H1 (cell line): ENCODE results near the gene LYPD6. TPM values are rescaled to one million over a fixed set of nuclear protein-coding genes. Genes with fewer than 3 reads are reported as not detected.

Source experiments
- CTCF ChIA-PET: fragments of 300-600 bp; sonication (Branson Sonifier 250); formaldehyde crosslinking; loops from one replicate; lab custom pipeline; 2021; ENCODE audit not compliant: partially characterized antibody; lab: Charles Lee
- POLR2A ChIA-PET: fragments of 300-600 bp; sonication (Branson Sonifier 250); formaldehyde crosslinking; loops from one replicate; lab custom pipeline; 2021; ENCODE audit warnings: inconsistent platforms; ENCODE audit not compliant: partially characterized antibody; lab: Charles Lee
- DNase-seq, 2 experiments: peaks; one replicate each; pipeline versions ENCODE4 v3.0.0 to v3.0.0-alpha.2; 2010 to 2022; ENCODE audit warnings: low spot score in 2 of 2, low read depth in 1 of 2, mixed read lengths in 1 of 2
- FAIRE-seq: peaks from 2 replicates; lab custom pipeline; 2011; peaks lifted over from hg19 to GRCh38; lab: Jason Lieb, UNC
- H2AFZ ChIP-seq: 2 replicates; pipeline ENCODE4 v1.8.1; 2012; ENCODE audit warnings: low read length, inconsistent platforms
- H2AK5ac ChIP-seq: 2 replicates; pipeline ENCODE4 v1.6.1; 2013; ENCODE audit warnings: low read depth, low read length
- H2BK120ac ChIP-seq: replicated peaks from 2 replicates; pipeline ENCODE3; 2013; ENCODE audit warnings: low read depth, low read length, inconsistent platforms
- H2BK12ac ChIP-seq: 2 replicates; pipeline ENCODE4 v1.6.1; 2013; ENCODE audit warnings: low read depth, low read length
- H2BK15ac ChIP-seq: 2 replicates; pipeline ENCODE4 v1.6.1; 2013; ENCODE audit warnings: low read length
- H2BK20ac ChIP-seq: 2 replicates; pipeline ENCODE4 v1.6.1; 2013; ENCODE audit warnings: low read length
- H2BK5ac ChIP-seq: 2 replicates; pipeline ENCODE4 v1.6.1; 2013; ENCODE audit warnings: low read depth, low read length
- H3K14ac ChIP-seq: 2 replicates; pipeline ENCODE4 v1.6.1; 2013; ENCODE audit warnings: inconsistent platforms; ENCODE audit not compliant: insufficient read length
- H3K18ac ChIP-seq: 2 replicates; pipeline ENCODE4 v1.6.1; 2013; ENCODE audit warnings: low read length; ENCODE audit errors: extremely low read depth
- H3K23ac ChIP-seq: 2 replicates; pipeline ENCODE4 v1.6.1; 2013; ENCODE audit warnings: inconsistent platforms; ENCODE audit not compliant: insufficient read length
- H3K23me2 ChIP-seq: 2 replicates; pipeline ENCODE4 v1.6.1; 2013; ENCODE audit warnings: low read depth, low read length
- H3K27ac ChIP-seq: 2 replicates; pipeline ENCODE4 v1.6.1; 2011; ENCODE audit warnings: low read depth, low read length, inconsistent platforms
- H3K27me3 ChIP-seq, 4 experiments: replicated peaks in 1 of 4; 1 replicate in 1 of 4; 2 replicates in 3 of 4; pipeline versions ENCODE4 v1.6.1 to v1.8.1; 2011 to 2013; ENCODE audit warnings: low read length in 3 of 4, mild to moderate bottlenecking in 3 of 4, inconsistent platforms in 2 of 4, mixed read lengths in 2 of 4, moderate library complexity in 1 of 4; ENCODE audit not compliant: control insufficient read depth in 3 of 4, insufficient read depth in 3 of 4; ENCODE audit errors: extremely low read depth in 1 of 4
- H3K36me3 ChIP-seq, 4 experiments: 2 replicates each; pipeline versions ENCODE4 v1.6.1 to v1.8.1; 2011 to 2013; ENCODE audit warnings: mild to moderate bottlenecking in 4 of 4, low read length in 3 of 4, moderate library complexity in 2 of 4, control low read depth in 1 of 4, inconsistent platforms in 1 of 4; ENCODE audit not compliant: insufficient read depth in 4 of 4, control insufficient read depth in 2 of 4
- H3K4ac ChIP-seq: replicated peaks from 2 replicates; pipeline ENCODE3; 2013; ENCODE audit warnings: low read length, low read depth, mixed read lengths, inconsistent platforms; ENCODE audit not compliant: insufficient read length
- H3K4me1 ChIP-seq, 4 experiments: replicated peaks in 1 of 4; 1 replicate in 1 of 4; 2 replicates in 3 of 4; pipeline versions ENCODE4 v1.6.1 to v1.8.1; 2011 to 2013; ENCODE audit warnings: low read length in 3 of 4, inconsistent platforms in 2 of 4, mixed read lengths in 1 of 4; ENCODE audit not compliant: insufficient read depth in 4 of 4, control insufficient read depth in 3 of 4
- H3K4me2 ChIP-seq, 2 experiments: 2 replicates each; pipeline versions ENCODE4 v1.6.1 to v1.8.1; 2011 to 2013; ENCODE audit warnings: low read depth in 2 of 2, low read length in 2 of 2, control low read depth in 1 of 2, inconsistent platforms in 1 of 2, mild to moderate bottlenecking in 1 of 2; ENCODE audit not compliant: insufficient read depth in 1 of 2
- H3K4me3 ChIP-seq, 4 experiments: fragments of 200-600, 300-600 bp in 1 of 4; sonication (generic), shearing (Covaris generic), sonication (Bioruptor Twin) in 1 of 4; 2 replicates each; pipeline versions ENCODE4 v1.5.1 to v1.8.1; 2011 to 2016; ENCODE audit warnings: low read length in 4 of 4, low read depth in 3 of 4, control low read depth in 2 of 4, inconsistent platforms in 2 of 4, mild to moderate bottlenecking in 2 of 4, mixed read lengths in 1 of 4, moderate library complexity in 1 of 4; ENCODE audit not compliant: insufficient read depth in 2 of 4; ENCODE audit errors: extremely low read depth in 1 of 4
- H3K56ac ChIP-seq: replicated peaks from 2 replicates; pipeline ENCODE3; 2013; ENCODE audit warnings: low read depth, mild to moderate bottlenecking, mixed read lengths, low read length, inconsistent platforms; ENCODE audit not compliant: insufficient read length
- H3K79me1 ChIP-seq: 2 replicates; pipeline ENCODE4 v1.6.1; 2013; ENCODE audit warnings: low read depth, low read length, control low read depth
- H3K79me2 ChIP-seq, 2 experiments: 2 replicates each; pipeline versions ENCODE4 v1.6.1 to v1.8.1; 2012 to 2013; ENCODE audit warnings: low read length in 2 of 2, mild to moderate bottlenecking in 2 of 2, inconsistent platforms in 1 of 2; ENCODE audit not compliant: insufficient read depth in 2 of 2, control insufficient read depth in 1 of 2
- H3K9ac ChIP-seq, 4 experiments: replicated peaks in 1 of 4; 1 replicate in 1 of 4; 2 replicates in 3 of 4; pipeline versions ENCODE4 v1.6.1 to v1.8.1; 2011 to 2013; ENCODE audit warnings: low read depth in 3 of 4, low read length in 3 of 4, control low read depth in 2 of 4, mild to moderate bottlenecking in 2 of 4, moderate library complexity in 2 of 4, inconsistent platforms in 1 of 4; ENCODE audit errors: extremely low read depth in 1 of 4
- H3K9me3 ChIP-seq, 2 experiments: 2 replicates each; pipeline versions ENCODE4 v1.6.1 to v1.8.1; 2012 to 2013; ENCODE audit warnings: mild to moderate bottlenecking in 2 of 2, moderate library complexity in 2 of 2, control low read depth in 1 of 2, inconsistent platforms in 1 of 2, low read depth in 1 of 2, low read length in 1 of 2, mixed read lengths in 1 of 2; ENCODE audit not compliant: insufficient read depth in 2 of 2
- H4K20me1 ChIP-seq, 2 experiments: replicated peaks in 1 of 2; 2 replicates each; pipeline versions ENCODE3 to v1.8.1; 2011 to 2013; ENCODE audit warnings: inconsistent platforms in 2 of 2, low read length in 2 of 2, mild to moderate bottlenecking in 1 of 2; ENCODE audit not compliant: insufficient read depth in 2 of 2, control insufficient read depth in 1 of 2
- H4K5ac ChIP-seq: 2 replicates; pipeline ENCODE4 v1.6.1; 2013; ENCODE audit warnings: low read length, low read depth, mixed read lengths, inconsistent platforms; ENCODE audit not compliant: insufficient read length
- H4K8ac ChIP-seq: 2 replicates; pipeline ENCODE4 v1.8.0; 2013; ENCODE audit warnings: mild to moderate bottlenecking, moderate library complexity, low read length, inconsistent platforms; ENCODE audit not compliant: insufficient read depth; ENCODE audit errors: extremely low read depth
- H4K91ac ChIP-seq: replicated peaks from 2 replicates; pipeline ENCODE3; 2013; ENCODE audit warnings: low read length, mixed read lengths, inconsistent platforms; ENCODE audit not compliant: insufficient read length
- CHD1 ChIP-seq: IDR thresholded peaks from 2 replicates; pipeline ENCODE4 v1.6.1; 2012; ENCODE audit warnings: low read depth, low read length, improper control_type of control experiment
- TEAD4 ChIP-seq: IDR thresholded peaks from 2 replicates; pipeline ENCODE4 v1.6.1; 2012; ENCODE audit warnings: low read depth, low read length, inconsistent platforms, mixed read lengths
- YY1 ChIP-seq: IDR thresholded peaks from 2 replicates; pipeline ENCODE4 v1.6.1; 2011; ENCODE audit warnings: low read depth, mild to moderate bottlenecking, low read length
- WGBS, 2 experiments: shearing (Covaris generic) in 1 of 2; methylation state at CpG; one replicate each; pipeline versions ENCODE4 v1.1.6 to v1.1.7; 2013 to 2015; ENCODE audit warnings: low lambda C conversion rate in 2 of 2, mixed read lengths in 2 of 2, inconsistent platforms in 1 of 2, low coverage in 1 of 2, missing lambda C conversion rate in 1 of 2; ENCODE audit not compliant: insufficient replicate concordance in 2 of 2, insufficient coverage in 1 of 2, insufficient read length in 1 of 2; ENCODE audit errors: extremely low coverage in 1 of 2, missing lambda C conversion rate in 1 of 2; 5-methylcytosine and 5-hydroxymethylcytosine counted together
- polyA plus RNA-seq, 7 experiments: library from polyadenylated mRNA; depleted of rRNA in 3 of 7; stranded (reverse) in 5 of 7; unstranded in 2 of 7; fragments of >200 nt in 5 of 7; fragments of 200-250 nt in 2 of 7; gene quantifications; 1 replicate in 5 of 7; 2 replicates in 1 of 7; 4 replicates in 1 of 7; pipeline versions ENCODE4 v1.2.1 to v1.2.3, GENCODE V29; 2011 to 2013; ENCODE audit warnings: missing spikeins in 2 of 7, mixed read lengths in 2 of 7
- total RNA-seq: library from RNA; stranded (reverse); fragmentation: NEBNext Ultra II Directional; extraction: Animal tissue kit (Norgen Biotek cat#: 25700); gene quantifications from 2 replicates; pipeline ENCODE4 v1.2.1, GENCODE V29; 2021

Gene LYPD6
- total and polyA plus RNA-seq, 2 of the 8 experiments (the other 6 are each of a cell fraction or from before 2014, with no cell fraction given), result 5.6 to 8.9 TPM

DNA sequence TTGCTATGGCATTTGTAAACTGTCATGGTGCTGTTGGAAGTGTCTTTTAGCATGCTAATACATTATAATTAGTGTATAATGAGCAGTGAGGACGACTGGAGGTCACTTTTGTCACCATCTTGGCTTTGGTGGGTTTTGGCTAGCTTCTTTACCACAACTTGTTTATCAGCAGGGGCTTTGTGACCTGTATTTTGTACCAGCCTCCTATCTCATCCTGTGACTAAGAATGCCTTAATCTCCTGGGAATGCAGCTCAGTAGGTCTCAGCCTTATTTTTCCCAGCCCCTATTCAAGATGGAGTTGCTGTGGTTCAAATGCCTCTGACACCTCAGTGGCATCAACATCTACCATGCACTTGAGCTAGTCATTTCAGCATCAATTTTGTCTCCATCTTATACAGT is 29.7 kb downstream of the LYPD6 start:
- Histone ChIP-seq H2BK5ac (no peak overlapping the region), H3K23ac (no peak overlapping the region), H4K8ac (no peak overlapping the region), H3K9ac (no peak overlapping the region), H3K79me1 (no peaks in the 10 kb centered on the region), H3K56ac (no peak overlapping the region), H3K23me2 (no peaks in the 10 kb centered on the region), H3K4me3 (no peak overlapping the region), H3K4me1 (peaks cover 0 to 4% (median 0%) of the 10 kb centered on the region in 4 experiments; a peak in 1 of 7 replicates), H2BK15ac (no peak overlapping the region), H3K4me2 (no peak overlapping the region), H3K9me3 (no peaks in the 10 kb centered on the region), H2BK12ac (no peak overlapping the region)
- CTCF ChIA-PET, result interaction anchor here (1.2 kb wide), 1 partner anchor 29 kb away, joined by 4 read pairs; no protein-coding TSS in a partner anchor
- DNase-seq (no peak), FAIRE-seq (no peak)
- WGBS, 2 experiments, result 63% methylated on average over 1 of the region's 1 CpG; no CpG with 5 or more reads in 1 of the 2 experiments
- TF ChIP-seq CHD1 (no peak), YY1 (0 out of 2 replicates have a peak, but pooled peaks have one; percentile 12), TEAD4 (0 out of 2 replicates have a peak, but pooled peaks have one; percentile 28)
- TF ChIP-seq, all 59 proteins: peak for 2
- Histone ChIP-seq H3K36me3 (peaks cover 0 to 2% (median 0%) of the 10 kb centered on the region in 4 experiments; a peak in 1 of 8 replicates), H3K27me3 (no peaks in the 10 kb centered on the region), H3K79me2 (no peaks in the 10 kb centered on the region), H4K91ac (no peak overlapping the region), H3K27ac (no peak overlapping the region), H3K18ac (no peak overlapping the region), H2AK5ac (no peak overlapping the region), H4K20me1 (no peaks in the 10 kb centered on the region), H3K4ac (no peak overlapping the region), H2BK20ac (no peak overlapping the region), H3K14ac (no peak overlapping the region), H2BK120ac (no peak overlapping the region), H4K5ac (no peak overlapping the region), H2AFZ (no peak overlapping the region)
- POLR2A ChIA-PET, result no interaction called here
